HepG2 (cell line): Measurements from ENCODE around the gene CMC4. TPM values are rescaled to one million over a fixed set of nuclear protein-coding genes. Genes with fewer than 3 reads are reported as not detected.

Source experiments
- ARNT ChIP-seq: fragments of 450-650 bp; IDR thresholded peaks from 2 replicates; pipeline ENCODE4 v1.6.1; 2017
- CHD2 ChIP-seq: IDR thresholded peaks from 2 replicates; pipeline ENCODE4 v1.6.1; 2011; ENCODE audit warnings: low read depth, low read length, improper control_type of control experiment
- CREM ChIP-seq, 2 experiments: sonication (generic) in 1 of 2; formaldehyde crosslinking in 1 of 2; IDR thresholded peaks; 2 replicates each; pipeline versions ENCODE4 v1.4.0 to v1.6.1; 2016 to 2020; ENCODE audit warnings: antibody characterized with exemption in 1 of 2, mild to moderate bottlenecking in 1 of 2, missing genetic modification reagents in 1 of 2
- DNMT1 ChIP-seq: sonication (generic); formaldehyde crosslinking; IDR thresholded peaks from 2 replicates; pipeline ENCODE4 v1.5.1; 2020; ENCODE audit warnings: mild to moderate bottlenecking, missing genetic modification reagents
- ERF ChIP-seq: IDR thresholded peaks from 2 replicates; pipeline ENCODE4 v1.6.1; 2018; ENCODE audit warnings: missing biosample characterization, missing genetic modification reagents
- IRX3 ChIP-seq: sonication (generic); formaldehyde crosslinking; IDR thresholded peaks from 2 replicates; pipeline ENCODE4 v1.8.1; 2023; ENCODE audit warnings: mild to moderate bottlenecking, low read depth, missing genetic modification reagents, borderline replicate concordance
- KLF16 ChIP-seq, 2 experiments: sonication (generic) in 1 of 2; formaldehyde crosslinking in 1 of 2; IDR thresholded peaks; 2 replicates each; pipeline versions ENCODE4 v1.6.1 to v1.8.0; 2016 to 2023; ENCODE audit warnings: missing genetic modification reagents in 2 of 2, missing compliant biosample characterization in 1 of 2
- MAX ChIP-seq: IDR thresholded peaks from 2 replicates; pipeline ENCODE4 v1.6.1; 2012; ENCODE audit warnings: inconsistent platforms
- MYPOP ChIP-seq: sonication (generic); formaldehyde crosslinking; IDR thresholded peaks from 2 replicates; pipeline ENCODE4 v1.8.1; 2023; ENCODE audit warnings: mild to moderate bottlenecking, moderate library complexity, missing genetic modification reagents
- POLR2G ChIP-seq: fragments of 200-400 bp; formaldehyde crosslinking; IDR thresholded peaks from 2 replicates; pipeline ENCODE4 v1.6.1; 2018; ENCODE audit warnings: mild to moderate bottlenecking, low read depth, low read length, moderate library complexity
- SPEN ChIP-seq: sonication (generic); formaldehyde crosslinking; IDR thresholded peaks from 2 replicates; pipeline ENCODE4 v1.5.1; 2020; ENCODE audit warnings: low read depth, mild to moderate bottlenecking, missing genetic modification reagents
- TBL1XR1 ChIP-seq: fragments of 150-350 bp; IDR thresholded peaks from 2 replicates; pipeline ENCODE4 v1.6.1; 2014; ENCODE audit warnings: borderline replicate concordance, low read length; ENCODE audit not compliant: partially characterized antibody
- YEATS2 ChIP-seq: sonication (generic); formaldehyde crosslinking; IDR thresholded peaks from 2 replicates; pipeline ENCODE4 v1.4.0; 2020; ENCODE audit warnings: missing genetic modification reagents, borderline replicate concordance
- ZBTB42 ChIP-seq: sonication (generic); formaldehyde crosslinking; IDR thresholded peaks from 2 replicates; pipeline ENCODE4 v1.5.0; 2020; ENCODE audit warnings: mild to moderate bottlenecking, missing genetic modification reagents
- ZBTB43 ChIP-seq: sonication (generic); formaldehyde crosslinking; conservative IDR thresholded peaks from 2 replicates; pipeline ENCODE4 v1.4.0; 2020; ENCODE audit warnings: missing genetic modification reagents
- ZMAT3 ChIP-seq: sonication (generic); formaldehyde crosslinking; conservative IDR thresholded peaks from 2 replicates; pipeline ENCODE4 v1.7.0; 2021; ENCODE audit warnings: missing genetic modification reagents
- ZNF275 ChIP-seq: sonication (generic); formaldehyde crosslinking; IDR thresholded peaks from 2 replicates; pipeline ENCODE4 v1.8.0; 2022; ENCODE audit warnings: missing genetic modification reagents, mild to moderate bottlenecking, inconsistent platforms, borderline replicate concordance
- ZNF430 ChIP-seq: sonication (generic); formaldehyde crosslinking; IDR thresholded peaks from 2 replicates; pipeline ENCODE4 v1.9.0; 2021; ENCODE audit warnings: mild to moderate bottlenecking, missing genetic modification reagents
- ZNF549 ChIP-seq: sonication (generic); formaldehyde crosslinking; IDR thresholded peaks from 2 replicates; pipeline ENCODE4 v1.5.0; 2020; ENCODE audit warnings: missing genetic modification reagents
- ZNF609 ChIP-seq: sonication (generic); formaldehyde crosslinking; IDR thresholded peaks from 2 replicates; pipeline ENCODE4 v1.4.0; 2020; ENCODE audit warnings: mild to moderate bottlenecking, missing genetic modification reagents, borderline replicate concordance
- ZNF761 ChIP-seq: sonication (generic); formaldehyde crosslinking; conservative IDR thresholded peaks from 2 replicates; pipeline ENCODE4 v1.4.0; 2020; ENCODE audit warnings: mild to moderate bottlenecking, missing genetic modification reagents
- polyA plus RNA-seq, 8 experiments: library from polyadenylated mRNA; depleted of rRNA in 3 of 8; stranded (reverse) in 7 of 8; unstranded in 1 of 8; fragments of >200 nt; fragmentation: Illumina TruSeq in 4 of 8; extraction: Trizol in 4 of 8; gene quantifications; 2 replicates each; pipeline versions ENCODE4 v1.2.1 to v1.2.3, GENCODE V29; 2011 to 2016; ENCODE audit warnings: low read depth in 4 of 8, missing spikeins in 1 of 8, mixed read lengths in 1 of 8; ENCODE audit not compliant: insufficient read depth in 1 of 8
- total RNA-seq, 5 experiments: library from RNA; depleted of rRNA; stranded (reverse); fragments of >200 nt; fragmentation: Illumina TruSeq; extraction: Trizol; gene quantifications; 2 replicates each; pipeline ENCODE4 v1.2.3, GENCODE V29; 2016; ENCODE audit warnings: low read depth in 1 of 5

Gene CMC4
- total and polyA plus RNA-seq, 2 of the 13 experiments (the other 11 are each of a cell fraction or from before 2014, with no cell fraction given), result 5.6 to 11.5 TPM

- TF ChIP-seq ZNF549 (CRISPR knock-in tag) (no peak), ZNF761 (CRISPR knock-in tag) (no peak), MYPOP (CRISPR knock-in tag) (no peak), MAX (peak; percentile 89), ARNT (no peak), ZNF430 (CRISPR knock-in tag) (peak; percentile 61; the same call in 1 of the 2 replicates), YEATS2 (CRISPR knock-in tag) (peak; percentile 44; the same call in 1 of the 2 replicates), ERF (CRISPR knock-in tag) (peak; percentile 55), ZMAT3 (CRISPR knock-in tag) (0 out of 2 replicates have a peak, but pooled peaks have one; percentile 55), SPEN (CRISPR knock-in tag) (peak; percentile 73), CREM (IDR thresholded peaks at IDR 0.05) (peak; percentile 49; the same call in 1 of the 2 replicates), CREM (CRISPR knock-in tag; IDR thresholded peaks at IDR 0.05) (no peak), ZBTB42 (CRISPR knock-in tag) (no peak), ZNF275 (CRISPR knock-in tag) (no peak), TBL1XR1 (peak; percentile 18), DNMT1 (CRISPR knock-in tag) (no peak), KLF16 (CRISPR knock-in tag; IDR thresholded peaks at IDR 0.05) (0 out of 4 replicates have a peak, but pooled peaks of 1 of the 2 experiments have one; percentile 40), ZNF609 (CRISPR knock-in tag) (peak; percentile 60; the same call in 1 of the 2 replicates), ZBTB43 (CRISPR knock-in tag) (no peak), POLR2G (peak; percentile 67), IRX3 (CRISPR knock-in tag) (peak; percentile 29; the same call in 1 of the 2 replicates), CHD2 (peak; percentile 87)
Observed at GRCh38 chrX:155026727-155027508, 44.0 kb downstream of the CMC4 start, which contains the start of gene FUNDC2 (continued).
